ENCODE results near the gene DYSF. TPM values are rescaled to one million over a fixed set of nuclear protein-coding genes. Genes with fewer than 3 reads are reported as not detected.

The DYSF gene
- total RNA-seq, 4 donors from 2014 or later = 2.6 to 20.7 (median 12.7) TPM

GRCh38 chr2:71510196-71510807 is 56.9 kb downstream of the DYSF start:
- Histone ChIP-seq H3K27me3 (no peaks in the 10 kb centered on the region), H3K9me3 (no peaks in the 10 kb centered on the region), H3K4me1 (no peaks in the 10 kb centered on the region), H3K27ac (no peak overlapping the region), H3K36me3 (no peaks in the 10 kb centered on the region), H3K4me3 (no peak overlapping the region)
- intact Hi-C loops (cut with DNase I; ENCODE audit: low total_unique reads) = loop anchor here (5.0 kb wide), 1 partner anchor 213 kb away; no protein-coding TSS in a partner anchor
- TF ChIP-seq CTCF (IDR thresholded peaks at IDR 0.05) = peak; percentile 77 to 83 (median 80)
- TF ChIP-seq POLR2A (IDR thresholded peaks at IDR 0.05) = no peak
- peak; percentile 55 to 58 for DNase-seq

GRCh38 chr2:71510938-71511337 is 57.6 kb downstream of the DYSF start:
- Histone ChIP-seq H3K9me3 (no peaks in the 10 kb centered on the region), H3K27ac (no peak overlapping the region), H3K27me3 (no peaks in the 10 kb centered on the region), H3K4me1 (no peaks in the 10 kb centered on the region), H3K4me3 (no peak overlapping the region), H3K36me3 (no peaks in the 10 kb centered on the region)
- no peak for DNase-seq
- intact Hi-C loops (cut with DNase I; ENCODE audit: low total_unique reads) = loop anchor here (5.0 kb wide), 1 partner anchor 214 kb away; no protein-coding TSS in a partner anchor
- no peak for TF ChIP-seq CTCF (IDR thresholded peaks at IDR 0.05)
- TF ChIP-seq POLR2A (IDR thresholded peaks at IDR 0.05) = no peak

GRCh38 chr2:71511776-71512175 is 58.4 kb downstream of the DYSF start:
- no peaks in the 10 kb centered on the region for H3K4me1 ChIP-seq
- TF ChIP-seq CTCF (IDR thresholded peaks at IDR 0.05) (no peak), POLR2A (IDR thresholded peaks at IDR 0.05) (no peak)
- no peak for DNase-seq
- no peak overlapping the region for H3K27ac ChIP-seq
- H3K9me3 ChIP-seq = no peaks in the 10 kb centered on the region
- intact Hi-C loops (cut with DNase I; ENCODE audit: low total_unique reads) = loop anchor here (5.0 kb wide), 1 partner anchor 214 kb away; no protein-coding TSS in a partner anchor
- no peak overlapping the region for H3K4me3 ChIP-seq
- H3K27me3 ChIP-seq = no peaks in the 10 kb centered on the region
- no peaks in the 10 kb centered on the region for H3K36me3 ChIP-seq

GRCh38 chr2:71512386-71512785 is 59.0 kb downstream of the DYSF start:
- Histone ChIP-seq H3K27ac (no peak overlapping the region), H3K9me3 (no peaks in the 10 kb centered on the region), H3K36me3 (no peaks in the 10 kb centered on the region), H3K4me3 (no peak overlapping the region), H3K4me1 (no peaks in the 10 kb centered on the region), H3K27me3 (no peaks in the 10 kb centered on the region)
- DNase-seq = no peak
- TF ChIP-seq POLR2A (IDR thresholded peaks at IDR 0.05) (no peak), CTCF (IDR thresholded peaks at IDR 0.05) (no peak)
- intact Hi-C loops (cut with DNase I; ENCODE audit: low total_unique reads) = loop anchor here (5.0 kb wide), 1 partner anchor 215 kb away; no protein-coding TSS in a partner anchor

GRCh38 chr2:71513096-71513495 is 59.7 kb downstream of the DYSF start:
- intact Hi-C loops (cut with DNase I; ENCODE audit: low total_unique reads) = loop anchor here (5.0 kb wide), 1 partner anchor 216 kb away; no protein-coding TSS in a partner anchor
- Histone ChIP-seq H3K27me3 (no peaks in the 10 kb centered on the region), H3K4me3 (no peak overlapping the region), H3K9me3 (no peaks in the 10 kb centered on the region), H3K36me3 (no peaks in the 10 kb centered on the region), H3K27ac (no peak overlapping the region), H3K4me1 (no peaks in the 10 kb centered on the region)
- no peak for DNase-seq
- TF ChIP-seq CTCF (IDR thresholded peaks at IDR 0.05) (no peak), POLR2A (IDR thresholded peaks at IDR 0.05) (no peak)
